ENCODE data around the gene DCST1. TPM values are rescaled to one million over a fixed set of nuclear protein-coding genes. Genes with fewer than 3 reads are reported as not detected.

Gene DCST1
- total RNA-seq, 1 donor from 2014 or later, result not detected

GRCh38 chr1:155092641-155093040, 59.0 kb downstream of the DCST1 start:
- DNase-seq, result no peak

GRCh38 chr1:155093911-155094621, 60.4 kb downstream of the DCST1 start:
- DNase-seq, result peak; percentile 72

- no peak for DNase-seq
These were observed 61.0 kb downstream of the DCST1 start for GRCh38 chr1:155094622-155094948.

GRCh38 chr1:155099331-155099730, 65.7 kb downstream of the DCST1 start:
- DNase-seq, result no peak

Other genes starting within 250 kb of the DCST1 start
- 1.7 and 3.6 TPM in 2 replicates for gene KCNN3, start 163.5 kb upstream of the DCST1 start, total RNA-seq
- gene PMVK, start 97.1 kb upstream of the DCST1 start, total RNA-seq, result 6.5 and 9.4 TPM in 2 replicates
- 110 and 126 TPM in 2 replicates for gene PBXIP1, start 77.7 kb upstream of the DCST1 start, total RNA-seq
- 7.1 and 10.0 TPM in 2 replicates for gene PYGO2, start 72.0 kb upstream of the DCST1 start, total RNA-seq
- gene SHC1, start 63.1 kb upstream of the DCST1 start, total RNA-seq, result 337 and 534 TPM in 2 replicates
- 49.0 and 89.3 TPM in 2 replicates for gene CKS1B, start 59.1 kb upstream of the DCST1 start, total RNA-seq
- gene FLAD1, start 50.5 kb upstream of the DCST1 start, total RNA-seq, result 17.8 and 27.1 TPM in 2 replicates
- gene LENEP, start 40.2 kb upstream of the DCST1 start, total RNA-seq, result not detected in 2 replicates
- gene ZBTB7B, start 31.0 kb upstream of the DCST1 start, total RNA-seq, result 16.1 and 16.2 TPM in 2 replicates
- 0.17 and 0.70 TPM in 2 replicates for gene DCST2, start within 50 bp of the DCST1 start, total RNA-seq
- 289 and 307 TPM in 2 replicates for gene ADAM15, start 17.5 kb downstream of the DCST1 start, total RNA-seq
- gene EFNA4, start 29.9 kb downstream of the DCST1 start, total RNA-seq, result 9.5 and 15.7 TPM in 2 replicates
- 1.9 and 2.2 TPM in 2 replicates for gene EFNA3, start 45.0 kb downstream of the DCST1 start, total RNA-seq
- 119 and 138 TPM in 2 replicates for gene EFNA1, start 94.1 kb downstream of the DCST1 start, total RNA-seq
- 26.2 and 27.1 TPM in 2 replicates for gene SLC50A1, start 102.0 kb downstream of the DCST1 start, total RNA-seq
- gene DPM3, start 106.7 kb downstream of the DCST1 start, total RNA-seq, result 16.1 and 41.4 TPM in 2 replicates
- gene KRTCAP2, start 139.5 kb downstream of the DCST1 start, total RNA-seq, result 64.4 and 128 TPM in 2 replicates
- 4.1 and 4.7 TPM in 2 replicates for gene TRIM46, start 140.0 kb downstream of the DCST1 start, total RNA-seq
- 15.9 and 16.2 TPM in 2 replicates for gene THBS3, start 174.1 kb downstream of the DCST1 start, total RNA-seq
- 49.3 and 50.2 TPM in 2 replicates for gene MTX1, start 174.9 kb downstream of the DCST1 start, total RNA-seq
- gene ENTREP3, start 221.7 kb downstream of the DCST1 start, total RNA-seq, result 6.5 and 12.3 TPM in 2 replicates
- 38.3 and 46.3 TPM in 2 replicates for gene SCAMP3, start 228.5 kb downstream of the DCST1 start, total RNA-seq
- 24.5 and 35.9 TPM in 2 replicates for gene CLK2, start 239.7 kb downstream of the DCST1 start, total RNA-seq
- gene HCN3, start 243.6 kb downstream of the DCST1 start, total RNA-seq, result 0.84 and 0.85 TPM in 2 replicates

Data from dermis blood vessel endothelial cell (primary cell).